Pancreas (tissue), 10 donors: ENCODE results near the gene WTIP. TPM values are rescaled to one million over a fixed set of nuclear protein-coding genes. Genes with fewer than 3 reads are reported as not detected.

Experiments
- ATAC-seq, 4 donors: fragments of 200-7000 bp; cut with Tn5 transposase; one replicate each; pipeline versions ENCODE4 v1.8.0 to v1.9.1; 2020; ENCODE audit warnings: mild to moderate bottlenecking in 4 of 4, moderate library complexity in 4 of 4
- DNase-seq, 6 donors: peaks; one replicate each; pipeline ENCODE4 v3.0.0-alpha.2; 2020
- FAIRE-seq: peaks from 2 replicates; lab custom pipeline; 2012; peaks lifted over from hg19 to GRCh38; lab: Jason Lieb, UNC
- H3K27ac ChIP-seq, 4 donors: fragments of 200-600 bp; sonication (generic); 1 replicate in 3 of 4; 2 replicates in 1 of 4; pipeline versions ENCODE4 v1.5.0 to v1.8.0; 2020
- H3K27me3 ChIP-seq, 4 donors: fragments of 200-600 bp; one replicate each; pipeline ENCODE4 v1.8.0; 2021
- H3K36me3 ChIP-seq, 3 donors: fragments of 200-600 bp; sonication (generic) in 1 of 3; one replicate each; pipeline versions ENCODE4 v1.5.0 to v1.8.0; 2020 to 2021
- H3K4me1 ChIP-seq, 3 donors: fragments of 200-600 bp; one replicate each; pipeline ENCODE4 v1.8.0; 2021
- H3K4me3 ChIP-seq, 4 donors: fragments of 200-600 bp; sonication (generic) in 2 of 4; one replicate each; pipeline versions ENCODE4 v1.5.0 to v1.8.0; 2020 to 2021
- H3K9me3 ChIP-seq, 4 donors: fragments of 200-600 bp; one replicate each; pipeline ENCODE4 v1.8.0; 2021
- WGBS, 2 donors: extraction: QIAGEN DNeasy Blood & Tissue Kit; methylation state at CpG; one replicate each; pipeline ENCODE4 v1.1.7; 2013; 5-methylcytosine and 5-hydroxymethylcytosine counted together
- intact Hi-C, 3 donors: fragments of 100-400 bp; cut with DNase I; formaldehyde crosslinking; loops; one replicate each; pipeline versions ENCODE4 v1.11.1 to v1.14.2; 2022
- polyA plus RNA-seq, 2 donors: library from polyadenylated mRNA; stranded (reverse); fragments of 200-250 nt; gene quantifications; one replicate each; pipeline ENCODE4 v1.2.3, GENCODE V29; 2013
- total RNA-seq, 6 donors: library from RNA; stranded (reverse); fragmentation: NEBNext Ultra II Directional in 4 of 6; extraction: Animal tissue kit (Norgen Biotek cat#: 25700) in 4 of 6; gene quantifications; one replicate each; pipeline versions ENCODE4 v1.2.1 to v1.2.4, GENCODE V29; 2021 to 2023
- TF ChIP-seq, protein P1 (sequence below), 4 donors: fragments of 200-600 bp; sonication (generic) in 3 of 4; IDR thresholded peaks; one replicate each; pipeline versions ENCODE4 v1.5.0 to v1.8.0; 2021; ENCODE audit warnings: antibody characterized with exemption in 4 of 4
- donor health status: healthy with polysubstance abuse.
- donor health status: DM: no; HTN: no; CAD: no; lungs with moderate emphysema.
- donor health status: DM: no; HTN: no; CAD: no.
- donor health status: control.
- donor health status: control.
- donor health status: Bipolar disorder and iron deficiency.
- donor health status: DM: yes; HTN: yes; CAD: no.
- donor health status: DM: no; HTN: no; CAD: no.
- donor health status: DM: no; HTN: no; CAD: no.
- donor health status: DM: yes; HTN: yes; CAD: no.

Gene WTIP
- total and polyA plus RNA-seq, 8 donors, result 3.4 to 11.3 (median 4.4) TPM

DNA sequence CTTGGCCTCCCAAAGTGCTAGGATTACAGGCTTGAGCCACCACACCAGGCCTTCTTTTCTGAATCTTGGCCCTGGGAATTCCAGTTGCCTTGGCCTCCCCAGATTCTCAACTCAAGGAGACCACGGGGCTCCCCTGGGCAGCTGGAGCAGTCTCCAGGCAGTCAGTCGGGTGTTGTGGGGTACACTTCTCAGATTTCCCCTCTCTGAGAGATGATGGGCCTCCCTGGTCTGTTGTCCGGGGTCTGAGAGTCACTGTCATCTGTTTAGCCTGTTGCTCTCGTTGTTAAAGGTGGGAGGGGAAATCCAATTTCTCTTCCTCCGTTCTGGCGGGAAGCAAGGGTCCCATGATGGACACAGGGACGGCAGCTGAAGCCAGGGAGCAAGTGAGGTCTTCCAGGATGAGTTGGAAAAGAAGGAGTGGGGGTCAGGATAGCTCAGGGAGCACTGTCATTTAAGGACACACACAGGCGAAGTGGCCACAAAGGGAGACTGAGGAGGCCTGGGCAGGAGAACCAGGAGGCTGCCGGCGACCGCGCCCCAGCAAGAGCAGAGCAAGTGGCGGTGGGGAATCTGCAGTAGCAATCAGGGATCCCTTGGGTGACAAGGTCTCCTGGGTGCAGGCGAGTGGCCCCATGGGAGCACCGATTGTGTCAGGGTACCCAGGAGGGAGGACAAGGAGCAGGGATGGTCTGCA is 15.7 kb downstream of the WTIP start:
- TF ChIP-seq, protein P1, sequence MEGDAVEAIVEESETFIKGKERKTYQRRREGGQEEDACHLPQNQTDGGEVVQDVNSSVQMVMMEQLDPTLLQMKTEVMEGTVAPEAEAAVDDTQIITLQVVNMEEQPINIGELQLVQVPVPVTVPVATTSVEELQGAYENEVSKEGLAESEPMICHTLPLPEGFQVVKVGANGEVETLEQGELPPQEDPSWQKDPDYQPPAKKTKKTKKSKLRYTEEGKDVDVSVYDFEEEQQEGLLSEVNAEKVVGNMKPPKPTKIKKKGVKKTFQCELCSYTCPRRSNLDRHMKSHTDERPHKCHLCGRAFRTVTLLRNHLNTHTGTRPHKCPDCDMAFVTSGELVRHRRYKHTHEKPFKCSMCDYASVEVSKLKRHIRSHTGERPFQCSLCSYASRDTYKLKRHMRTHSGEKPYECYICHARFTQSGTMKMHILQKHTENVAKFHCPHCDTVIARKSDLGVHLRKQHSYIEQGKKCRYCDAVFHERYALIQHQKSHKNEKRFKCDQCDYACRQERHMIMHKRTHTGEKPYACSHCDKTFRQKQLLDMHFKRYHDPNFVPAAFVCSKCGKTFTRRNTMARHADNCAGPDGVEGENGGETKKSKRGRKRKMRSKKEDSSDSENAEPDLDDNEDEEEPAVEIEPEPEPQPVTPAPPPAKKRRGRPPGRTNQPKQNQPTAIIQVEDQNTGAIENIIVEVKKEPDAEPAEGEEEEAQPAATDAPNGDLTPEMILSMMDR (IDR thresholded peaks at IDR 0.05), result no peak
- WGBS, 2 donors, result 89 to 91% methylated on average over 11 to 15 of the region's 15 CpGs
- Histone ChIP-seq H3K4me1 (no peaks in the 10 kb centered on the region), H3K27ac (no peak overlapping the region), H3K9me3 (no peaks in the 10 kb centered on the region), H3K27me3 (no peaks in the 10 kb centered on the region), H3K4me3 (no peak overlapping the region), H3K36me3 (no peaks in the 10 kb centered on the region)
- no peak for FAIRE-seq
- DNase-seq, result no peak
- ATAC-seq, result no peak
- intact Hi-C loops, result loop anchor here in 1 of 3 donors (10.0 kb wide), 1 partner anchor 218 kb away; no protein-coding TSS in a partner anchor

DNA sequence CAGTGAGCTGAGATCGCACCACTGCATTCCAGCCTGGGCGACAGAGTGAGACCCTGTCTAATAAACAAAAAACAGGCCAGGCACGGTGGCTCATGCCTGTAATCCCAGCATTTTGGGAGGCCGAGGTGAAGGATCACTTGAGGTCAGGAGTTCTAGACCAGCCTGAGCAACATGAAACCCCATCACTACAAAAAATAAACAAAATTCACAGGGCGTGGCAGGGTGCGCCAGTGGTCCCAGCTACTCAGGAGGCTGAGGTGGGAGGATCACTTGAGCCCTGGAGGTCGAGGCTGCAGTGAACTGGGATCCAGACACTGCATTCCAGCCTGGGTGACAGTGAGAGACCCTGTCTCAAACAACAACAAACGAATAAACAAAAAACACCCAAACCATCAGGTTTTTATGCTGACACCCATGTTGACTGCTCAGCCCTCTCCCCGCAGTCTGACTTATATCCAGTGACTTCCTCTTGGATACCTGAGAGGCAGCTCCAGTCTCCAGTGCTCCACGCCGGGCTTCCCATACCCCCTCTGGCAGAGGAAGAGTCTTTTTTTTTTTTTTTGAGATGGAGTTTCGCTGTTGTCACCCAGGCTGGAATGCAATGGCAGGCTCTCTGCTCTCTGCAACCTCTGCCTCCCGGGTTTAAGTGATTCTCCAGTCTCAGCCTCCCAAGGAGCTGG is 17.7 kb downstream of the WTIP start:
- FAIRE-seq (no peak), DNase-seq (no peak), ATAC-seq (no peak)
- intact Hi-C loops, result loop anchor here in 1 of 3 donors (10.0 kb wide), 1 partner anchor 216 kb away; no protein-coding TSS in a partner anchor
- WGBS, 2 donors, result 86 to 93% methylated on average over 13 of the region's 13 CpGs
- Histone ChIP-seq H3K36me3 (no peaks in the 10 kb centered on the region), H3K4me1 (no peaks in the 10 kb centered on the region), H3K27me3 (no peaks in the 10 kb centered on the region), H3K9me3 (no peaks in the 10 kb centered on the region), H3K27ac (no peak overlapping the region), H3K4me3 (no peak overlapping the region)
- TF ChIP-seq, protein P1 (IDR thresholded peaks at IDR 0.05), result no peak

DNA sequence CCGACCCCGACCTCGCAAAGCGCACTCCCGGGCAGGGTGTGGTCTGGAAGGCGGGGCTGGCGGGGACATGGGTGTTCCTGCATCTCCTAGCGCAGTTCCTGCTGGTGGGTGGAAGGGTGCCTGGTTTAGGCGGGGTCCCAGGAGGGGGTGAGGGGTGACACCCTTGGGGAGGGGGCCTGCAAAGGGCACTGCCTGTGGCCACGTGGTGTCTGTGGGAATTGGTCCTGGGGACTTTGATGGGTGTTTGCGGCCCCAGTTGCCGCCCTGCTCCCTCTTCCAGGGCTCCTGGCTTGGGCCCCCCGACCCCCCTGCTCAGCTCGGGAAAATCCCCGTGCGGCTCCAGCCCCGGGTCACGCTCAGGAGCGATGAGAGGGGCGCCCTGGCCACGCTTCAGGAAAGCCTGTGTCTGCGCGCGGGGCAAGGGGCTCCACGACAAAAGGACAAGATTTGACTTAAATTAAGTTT is 19.1 kb downstream of the WTIP start:
- H3K4me1 ChIP-seq, result no peaks in the 10 kb centered on the region
- H3K27ac ChIP-seq, result no peak overlapping the region
- TF ChIP-seq, protein P1 (IDR thresholded peaks at IDR 0.05), result no peak
- no peaks in the 10 kb centered on the region for H3K36me3 ChIP-seq
- intact Hi-C loops, result loop anchor here in 1 of 3 donors (10.0 kb wide), 1 partner anchor 214 kb away; no protein-coding TSS in a partner anchor
- DNase-seq (no peak), FAIRE-seq (no peak), ATAC-seq (no peak)
- no peaks in the 10 kb centered on the region for H3K27me3 ChIP-seq
- H3K9me3 ChIP-seq, result no peaks in the 10 kb centered on the region
- WGBS, 2 donors, result 68 to 84% methylated on average over 22 to 25 of the region's 25 CpGs
- no peak overlapping the region for H3K4me3 ChIP-seq

DNA sequence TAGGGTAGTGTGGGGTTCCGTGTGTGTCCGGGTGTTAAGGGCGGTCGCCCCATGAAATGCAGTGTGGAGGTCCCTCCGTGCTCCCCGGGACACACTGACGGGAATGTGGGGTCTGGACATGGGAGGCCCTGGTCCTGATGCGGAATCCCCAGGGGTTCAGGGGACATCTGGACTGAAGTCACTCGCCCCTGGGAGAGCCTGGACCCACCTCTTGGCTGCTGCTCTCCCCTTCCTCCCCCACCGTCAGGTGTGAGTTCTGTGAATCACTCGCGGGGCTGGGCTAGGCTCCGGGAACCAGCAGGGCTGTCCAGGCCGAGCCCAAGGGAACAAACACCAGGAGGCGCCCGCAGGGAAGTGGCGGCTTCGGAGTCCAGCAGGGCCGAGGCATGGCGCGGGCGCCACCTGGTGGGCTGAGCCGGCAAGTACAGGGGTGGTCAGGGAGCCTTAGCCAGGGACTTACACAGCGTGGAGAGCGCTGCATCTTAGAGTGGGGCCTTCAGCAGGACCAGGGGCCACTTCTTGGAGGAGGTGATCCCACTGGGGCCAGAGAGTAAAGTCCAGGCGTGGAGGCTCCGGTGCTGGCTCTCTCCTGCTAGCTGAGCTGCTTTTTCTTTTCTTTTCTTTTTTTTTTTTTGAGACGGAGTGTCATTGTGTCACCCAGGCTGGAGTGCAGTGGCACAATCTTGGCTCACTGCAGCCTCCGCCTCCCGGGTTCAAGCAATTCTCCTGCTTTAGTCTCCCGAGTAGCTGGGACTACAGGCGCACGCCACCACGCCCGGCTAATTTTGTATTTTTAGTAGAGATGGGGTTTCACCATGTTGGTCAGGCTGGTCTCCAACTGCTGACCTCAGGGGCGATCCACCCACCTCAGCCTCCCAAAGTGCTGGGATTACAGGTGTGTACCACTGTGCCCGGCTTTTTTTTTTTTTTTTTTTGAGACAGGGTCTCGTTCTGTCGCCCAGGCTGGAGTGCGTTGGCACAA is 20.1 kb downstream of the WTIP start:
- Histone ChIP-seq H3K9me3 (no peaks in the 10 kb centered on the region), H3K27me3 (no peaks in the 10 kb centered on the region), H3K4me3 (no peak overlapping the region), H3K27ac (no peak overlapping the region), H3K4me1 (no peaks in the 10 kb centered on the region), H3K36me3 (no peaks in the 10 kb centered on the region)
- DNase-seq (peak; percentile 87 to 99 (median 96)), FAIRE-seq (no peak), ATAC-seq (peak; percentile 95 to 99 (median 96))
- TF ChIP-seq, protein P1 (IDR thresholded peaks at IDR 0.05), result peak; percentile 99 to 100 (median 99)
- 35 to 37% methylated on average over 38 to 40 of the region's 40 CpGs for WGBS, 2 donors
- intact Hi-C loops, result loop anchor here in 1 of 3 donors (10.0 kb wide), 1 partner anchor 213 kb away; no protein-coding TSS in a partner anchor
